DOHH2 (cell line): ENCODE data around the gene KIF26B.

Source experiments
- H3F3A ChIP-seq: fragments of 200-600 bp; sonication (generic), shearing (Covaris generic); 2 replicates; pipeline ENCODE4 v1.6.0; 2016; ENCODE audit warnings: antibody characterized with exemption, mild to moderate bottlenecking; ENCODE audit not compliant: control insufficient read depth, insufficient read depth
- H3K27ac ChIP-seq: fragments of 200-600 bp; sonication (generic); 2 replicates; pipeline ENCODE4 v1.5.1; 2014; ENCODE audit warnings: low read depth, mild to moderate bottlenecking, low read length, moderate library complexity
- H3K27me3 ChIP-seq: fragments of 200-600 bp; sonication (generic); 2 replicates; pipeline ENCODE4 v1.6.1; 2014; ENCODE audit warnings: mild to moderate bottlenecking, low read length, mixed read lengths; ENCODE audit not compliant: control insufficient read depth
- H3K36me3 ChIP-seq: fragments of 200-600 bp; sonication (generic); 2 replicates; pipeline ENCODE4 v1.6.1; 2014; ENCODE audit warnings: mild to moderate bottlenecking, low read length, moderate library complexity, mixed read lengths; ENCODE audit not compliant: control insufficient read depth
- H3K4me1 ChIP-seq: fragments of 200-600 bp; sonication (generic); 2 replicates; pipeline ENCODE4 v1.6.1; 2014; ENCODE audit warnings: mild to moderate bottlenecking, low read length, mixed read lengths; ENCODE audit not compliant: control insufficient read depth
- H3K4me2 ChIP-seq: fragments of 200-600 bp; sonication (generic); 2 replicates; pipeline ENCODE4 v1.6.0; 2014; ENCODE audit warnings: mild to moderate bottlenecking, low read length, moderate library complexity
- H3K4me3 ChIP-seq: fragments of 200-600 bp; sonication (generic); 2 replicates; pipeline ENCODE4 v1.5.1; 2014; ENCODE audit warnings: mild to moderate bottlenecking, low read length, mixed read lengths
- H3K79me2 ChIP-seq: fragments of 200-600 bp; sonication (generic); 2 replicates; pipeline ENCODE4 v1.6.1; 2014; ENCODE audit warnings: mild to moderate bottlenecking, low read length, mixed read lengths; ENCODE audit not compliant: control insufficient read depth
- H3K9me2 ChIP-seq: fragments of 200-600 bp; sonication (generic); replicated peaks from 2 replicates; pipeline ENCODE4 v1.6.1; 2014; ENCODE audit warnings: mild to moderate bottlenecking, low read length, mixed read lengths; ENCODE audit not compliant: control insufficient read depth
- H3K9me3 ChIP-seq: fragments of 200-600 bp; sonication (generic); 2 replicates; pipeline ENCODE4 v1.6.1; 2014; ENCODE audit warnings: antibody characterized with exemption, low read length, mixed read lengths; ENCODE audit not compliant: control insufficient read depth, insufficient read depth
- H4K20me1 ChIP-seq: fragments of 200-600 bp; sonication (generic); 2 replicates; pipeline ENCODE4 v1.6.0; 2014; ENCODE audit warnings: low read depth, mild to moderate bottlenecking, antibody characterized with exemption, low read length, moderate library complexity; ENCODE audit not compliant: control insufficient read depth, insufficient read depth
- CTCF ChIP-seq: fragments of 200-600 bp; sonication (generic); IDR thresholded peaks from one replicate; pipeline ENCODE4 v1.5.1; 2014; ENCODE audit warnings: antibody characterized with exemption, mild to moderate bottlenecking, low read depth, low read length; ENCODE audit not compliant: poor library complexity, severe bottlenecking
- EZH2phosphoT487 ChIP-seq: fragments of 200-600 bp; sonication (generic); IDR thresholded peaks from 2 replicates; pipeline ENCODE4 v1.6.1; 2017; ENCODE audit warnings: borderline replicate concordance, mild to moderate bottlenecking, antibody characterized with exemption, low read length, moderate library complexity, mixed read lengths

The KIF26B gene

GRCh38 chr1:245337829-245338484 lies 183.2 kb downstream of the KIF26B start:
- H3K4me1 ChIP-seq: no peaks in the 10 kb centered on the region
- H3K79me2 ChIP-seq: no peaks in the 10 kb centered on the region
- H3K9me2 ChIP-seq: no peaks in the 10 kb centered on the region
- TF ChIP-seq EZH2phosphoT487 (no peak), CTCF (no peak)
- H3K4me2 ChIP-seq: no peak overlapping the region
- H3K9me3 ChIP-seq: no peaks in the 10 kb centered on the region
- H3K4me3 ChIP-seq: no peak overlapping the region
- no peaks in the 10 kb centered on the region for H3K27me3 ChIP-seq
- no peaks in the 10 kb centered on the region for H3K36me3 ChIP-seq
- H3K27ac ChIP-seq: no peak overlapping the region
- no peaks in the 10 kb centered on the region for H3F3A ChIP-seq
- H4K20me1 ChIP-seq: no peaks in the 10 kb centered on the region

- Histone ChIP-seq H3K27ac (no peak overlapping the region), H3K4me3 (no peak overlapping the region), H3K9me2 (no peaks in the 10 kb centered on the region), H3K4me2 (no peak overlapping the region), H4K20me1 (no peaks in the 10 kb centered on the region), H3K27me3 (no peaks in the 10 kb centered on the region), H3K9me3 (no peaks in the 10 kb centered on the region), H3K4me1 (no peaks in the 10 kb centered on the region), H3K79me2 (no peaks in the 10 kb centered on the region), H3K36me3 (no peaks in the 10 kb centered on the region), H3F3A (no peaks in the 10 kb centered on the region)
- TF ChIP-seq EZH2phosphoT487 (no peak), CTCF (no peak)
Observed at GRCh38 chr1:245338485-245338877, 183.7 kb downstream of the KIF26B start.

GRCh38 chr1:245341743-245342142 lies 187.0 kb downstream of the KIF26B start:
- Histone ChIP-seq H3K27me3 (no peaks in the 10 kb centered on the region), H3K79me2 (no peaks in the 10 kb centered on the region), H3K4me2 (no peak overlapping the region), H3K9me3 (no peaks in the 10 kb centered on the region), H3K36me3 (no peaks in the 10 kb centered on the region), H3K4me1 (no peaks in the 10 kb centered on the region), H4K20me1 (no peaks in the 10 kb centered on the region), H3F3A (no peaks in the 10 kb centered on the region), H3K9me2 (no peaks in the 10 kb centered on the region), H3K27ac (no peak overlapping the region), H3K4me3 (no peak overlapping the region)
- TF ChIP-seq EZH2phosphoT487 (no peak), CTCF (no peak)
